Skeletal muscle cell (primary cell): ENCODE data around the gene DOK7.
A peak's percentile ranks its signal among the peaks of the same experiment; 100 is the strongest.

Source experiments
- DNase-seq: peaks from one replicate; pipeline ENCODE4 v3.0.0-alpha.2; 2010; ENCODE audit warnings: low read depth
- H3K4me3 ChIP-seq: 2 replicates; pipeline ENCODE4 v1.5.1; 2011; ENCODE audit warnings: low read depth, mild to moderate bottlenecking, control low read depth, low read length, moderate library complexity

Gene DOK7

DNA sequence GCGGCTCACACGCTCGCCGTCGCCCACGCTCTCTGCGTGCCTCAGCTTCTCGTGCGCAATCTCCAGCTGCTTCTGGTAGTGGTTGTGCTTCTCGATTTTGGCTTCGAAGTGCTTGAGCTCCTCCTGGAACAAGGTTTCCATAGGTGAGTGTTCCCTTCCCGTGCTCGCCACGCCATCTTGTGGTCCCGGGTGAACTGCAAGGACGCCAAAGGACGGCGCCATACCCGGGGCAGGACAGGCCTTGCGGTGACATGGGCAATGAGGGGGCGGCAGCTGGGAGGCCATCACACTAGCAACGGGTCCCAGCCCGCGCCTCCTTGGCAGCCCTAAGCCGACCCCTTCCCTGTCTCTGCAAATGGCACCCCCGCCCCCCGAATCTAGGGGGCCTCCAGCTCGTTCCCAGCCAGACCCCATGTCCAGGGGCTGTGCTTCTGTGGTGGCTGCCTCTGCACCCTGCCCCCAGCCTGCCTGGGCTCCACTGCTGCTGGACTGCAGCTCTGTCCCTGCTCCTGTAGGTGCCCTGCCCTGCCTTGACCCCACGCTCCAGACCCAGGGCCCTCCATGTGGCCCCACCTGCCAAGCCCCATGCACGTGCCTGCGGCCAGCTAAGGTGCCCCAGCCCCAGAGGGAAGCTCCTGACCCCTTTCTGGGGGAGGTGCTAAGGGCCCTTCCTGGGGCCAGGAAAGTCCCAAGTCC, 51.8 kb downstream of the DOK7 start:
- DNase-seq: no peak
- H3K4me3 ChIP-seq: no peak overlapping the region

DNA sequence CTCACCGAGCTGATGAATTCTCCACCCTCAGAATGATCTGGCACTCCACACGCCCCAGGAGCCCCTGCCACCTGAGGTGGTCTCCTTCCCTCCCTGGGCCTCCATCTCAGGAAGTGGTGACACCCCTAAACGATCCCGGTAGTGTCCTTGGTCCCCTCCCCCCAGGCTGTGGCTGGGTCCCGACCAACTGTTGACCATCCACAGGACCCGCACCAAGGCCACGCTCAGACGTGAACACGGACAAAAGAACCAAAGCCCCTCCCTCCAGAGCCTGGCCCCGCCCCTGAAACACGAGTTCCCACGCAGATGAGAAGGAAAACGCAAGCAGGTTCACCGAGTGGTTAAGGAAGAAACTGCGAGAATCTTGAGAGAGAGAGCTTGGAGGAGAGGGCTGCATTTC, 52.5 kb downstream of the DOK7 start:
- no peak for DNase-seq
- no peak overlapping the region for H3K4me3 ChIP-seq

DNA sequence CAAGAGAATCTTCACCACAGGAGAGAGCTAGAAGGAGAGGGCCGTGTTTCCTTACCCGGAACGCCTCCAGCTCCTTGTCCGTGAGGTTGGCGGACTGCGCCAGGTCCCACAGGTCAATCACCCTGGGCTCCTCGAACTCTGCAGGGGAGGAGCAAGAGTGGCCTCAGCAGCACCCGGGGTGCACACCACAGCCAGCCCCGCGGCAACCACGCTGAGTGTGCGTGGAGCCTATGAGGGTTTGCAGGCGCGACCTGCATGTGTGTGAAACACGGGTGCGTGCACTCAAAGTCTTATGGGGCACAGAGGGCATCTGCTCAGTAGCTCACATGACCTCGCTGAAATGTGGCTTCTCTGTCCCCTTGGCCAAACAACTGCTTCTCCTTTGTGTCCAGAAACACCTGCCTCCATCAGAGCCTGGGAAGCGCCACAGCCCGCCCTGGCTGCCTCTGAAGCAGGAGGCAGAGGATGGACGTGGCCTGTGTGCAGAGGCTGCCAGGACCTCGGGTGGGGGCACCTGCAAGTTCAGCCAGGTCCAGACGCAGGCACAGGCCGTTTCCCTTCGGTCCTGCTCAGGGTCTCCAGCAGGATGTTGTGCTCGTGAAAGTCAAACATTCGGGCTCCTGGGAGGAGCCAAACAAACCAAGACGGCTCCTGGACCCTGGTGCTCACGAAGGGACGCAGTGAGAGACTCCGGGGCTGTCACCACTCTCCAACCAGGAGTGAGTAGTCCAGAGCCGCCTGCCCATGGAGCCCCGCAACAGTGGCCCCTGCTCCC, 53.1 kb downstream of the DOK7 start:
- no peak for DNase-seq
- no peak overlapping the region for H3K4me3 ChIP-seq

DNA sequence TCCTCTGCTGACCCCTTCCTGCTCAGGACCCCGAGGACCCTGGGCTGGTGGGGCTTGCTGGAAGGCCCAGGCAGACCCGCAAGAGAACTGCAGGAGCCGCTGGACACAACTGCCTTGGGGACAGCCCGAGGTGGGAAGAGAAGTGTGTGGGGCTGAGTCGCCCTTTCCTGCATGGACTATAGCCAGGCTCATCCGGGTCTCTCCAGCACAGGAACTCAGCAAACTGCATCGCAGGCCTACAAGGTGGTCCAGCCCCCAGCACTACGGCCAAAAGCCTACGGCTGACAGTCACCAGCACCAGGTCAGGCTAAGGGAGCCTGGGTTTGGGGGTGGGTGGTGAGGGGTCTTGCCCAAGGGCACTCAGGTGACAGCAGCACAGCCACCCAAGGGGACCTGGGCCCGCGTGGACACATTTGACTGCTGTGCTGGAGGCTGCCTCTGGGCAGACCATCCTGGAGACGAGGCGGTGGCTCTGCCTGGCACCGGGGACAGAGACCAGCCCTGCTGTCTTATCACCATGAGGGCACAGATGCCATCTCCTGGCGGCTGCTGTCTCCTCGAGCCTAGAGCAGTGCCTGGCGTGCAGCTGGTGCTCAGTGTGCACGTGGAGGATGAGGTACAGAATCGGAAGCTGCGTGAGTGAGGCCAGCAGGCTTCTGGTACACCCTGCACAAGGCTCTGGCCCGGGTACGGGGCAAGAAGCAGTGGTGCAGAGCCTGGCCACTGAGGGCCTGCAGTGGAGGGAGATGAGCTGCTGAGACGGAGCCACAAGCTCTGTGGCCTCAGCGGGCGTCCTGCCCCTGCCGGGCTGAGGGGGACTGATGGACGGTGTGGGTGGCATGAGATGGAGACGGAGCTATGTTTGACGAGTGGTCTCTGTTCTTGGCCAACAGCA, 54.0 kb downstream of the DOK7 start:
- H3K4me3 ChIP-seq: no peak overlapping the region
- no peak for DNase-seq

DNA sequence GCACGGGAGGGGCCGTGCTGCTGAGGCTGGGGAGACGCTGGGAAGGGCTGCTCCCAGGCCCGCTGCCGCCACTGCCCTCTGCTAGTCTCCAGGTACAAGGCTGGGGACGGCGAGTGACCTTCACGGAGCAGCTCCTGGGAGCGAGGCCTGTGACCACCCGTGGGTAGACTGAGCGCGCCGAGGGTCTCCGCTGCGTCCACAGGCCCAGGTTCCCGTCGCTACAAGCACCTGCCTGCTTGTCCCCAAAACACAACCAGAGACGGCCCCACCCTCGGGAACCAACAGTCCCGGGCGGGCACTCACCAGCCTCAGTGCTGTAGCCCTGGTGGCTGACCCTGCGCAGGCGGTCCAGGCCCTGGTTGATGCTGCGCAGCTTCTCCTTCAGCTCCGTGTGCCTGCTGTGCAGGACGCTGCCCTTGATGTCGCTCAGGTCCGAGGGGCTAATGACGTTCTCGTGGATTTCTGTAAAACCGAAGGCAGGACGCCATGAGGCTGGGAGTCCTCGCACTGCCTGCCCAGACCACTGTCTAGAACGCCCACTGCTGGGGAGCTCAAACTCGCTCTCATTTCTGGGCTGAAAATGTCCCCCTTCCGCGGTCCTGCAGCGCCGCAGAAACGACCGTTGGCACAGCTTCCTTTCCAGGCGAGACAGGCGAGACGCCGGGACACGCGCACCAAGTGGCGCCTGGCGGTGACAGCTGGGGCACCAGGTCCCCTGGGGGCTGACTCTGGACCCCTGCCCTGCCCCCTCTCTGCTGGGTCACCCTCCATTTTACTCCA, 54.8 kb downstream of the DOK7 start:
- DNase-seq: no peak

DNA sequence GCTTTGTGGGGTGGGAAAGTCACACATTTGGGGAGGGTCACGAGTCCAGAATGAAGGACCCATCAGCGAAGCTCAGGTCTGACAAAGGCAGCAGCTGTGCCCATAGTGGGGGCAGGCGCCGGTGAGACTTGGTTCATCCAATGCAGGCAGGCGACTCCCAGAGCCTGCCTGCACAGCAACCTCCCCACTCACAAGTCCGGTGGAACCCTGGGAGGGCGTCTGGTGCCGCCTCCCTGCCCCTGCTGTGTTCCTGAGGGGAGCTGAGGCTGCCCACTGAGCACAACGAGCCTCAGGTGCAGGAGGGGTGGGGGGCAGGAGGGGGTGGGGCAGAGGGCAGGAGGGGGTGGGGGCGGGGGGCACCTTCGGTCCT, 55.4 kb downstream of the DOK7 start:
- DNase-seq: no peak
- no peak overlapping the region for H3K4me3 ChIP-seq

More for the DNA sequence above, 54.8 kb downstream of the DOK7 start:
- no peak overlapping the region for H3K4me3 ChIP-seq

DNA sequence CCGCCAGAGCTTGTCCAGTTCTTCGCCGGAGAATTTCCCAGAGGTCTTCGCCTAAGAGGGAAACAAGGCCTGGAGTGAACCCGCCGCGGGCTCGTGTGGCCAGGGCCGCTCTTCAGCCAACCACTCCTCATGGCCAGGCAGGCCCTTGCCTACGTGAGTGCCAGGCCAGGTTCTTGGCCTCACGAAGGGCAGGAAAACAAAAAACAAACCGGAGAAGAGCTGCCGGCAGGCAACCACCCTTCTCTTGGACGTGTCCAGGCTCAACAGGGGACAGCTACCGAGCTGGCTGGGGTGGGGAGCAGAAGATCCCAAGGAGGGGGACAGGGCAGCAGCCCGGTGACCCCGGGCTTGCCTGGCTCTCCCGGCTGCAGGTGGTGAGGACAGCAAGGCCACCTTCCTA, 55.8 kb downstream of the DOK7 start:
- no peak for DNase-seq
- no peak overlapping the region for H3K4me3 ChIP-seq

DNA sequence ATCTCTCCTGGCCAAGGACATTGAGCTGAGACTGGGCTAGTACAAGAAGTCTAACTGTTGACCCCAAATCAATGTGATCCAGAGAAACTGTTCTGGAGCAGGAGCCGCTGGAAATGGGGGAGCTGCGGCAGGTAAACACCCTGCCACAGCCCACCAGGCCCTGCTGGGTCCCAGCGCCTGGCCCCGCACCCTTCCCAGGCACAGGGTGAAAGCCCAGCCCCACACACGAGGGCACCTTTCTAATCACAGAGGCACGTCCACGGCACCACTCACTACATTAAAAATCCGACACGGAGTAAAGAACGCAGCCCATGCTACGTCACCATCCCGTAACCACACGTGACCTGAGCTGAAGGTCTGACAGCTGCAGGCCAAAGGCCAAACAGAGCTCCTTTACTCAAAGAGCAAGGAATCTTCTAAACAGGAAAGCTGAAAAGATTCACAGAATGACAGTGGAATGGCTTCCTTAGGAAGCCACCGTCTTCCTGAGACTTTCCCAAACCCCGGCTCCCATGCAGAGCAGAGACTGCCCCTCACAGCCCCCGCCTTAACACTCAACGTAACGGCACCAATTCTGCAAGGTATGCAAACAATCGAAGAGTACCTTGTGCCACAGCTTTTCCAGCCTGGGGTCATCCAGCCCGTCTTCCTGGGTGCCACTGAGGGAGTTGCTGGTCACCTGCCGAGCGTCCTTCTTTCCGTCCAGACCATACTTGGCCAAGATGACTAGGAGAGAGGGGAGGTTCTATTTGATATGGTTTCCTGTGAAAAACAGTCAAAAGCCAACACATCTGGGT, 56.6 kb downstream of the DOK7 start:
- H3K4me3 ChIP-seq: no peak overlapping the region
- DNase-seq: no peak

DNA sequence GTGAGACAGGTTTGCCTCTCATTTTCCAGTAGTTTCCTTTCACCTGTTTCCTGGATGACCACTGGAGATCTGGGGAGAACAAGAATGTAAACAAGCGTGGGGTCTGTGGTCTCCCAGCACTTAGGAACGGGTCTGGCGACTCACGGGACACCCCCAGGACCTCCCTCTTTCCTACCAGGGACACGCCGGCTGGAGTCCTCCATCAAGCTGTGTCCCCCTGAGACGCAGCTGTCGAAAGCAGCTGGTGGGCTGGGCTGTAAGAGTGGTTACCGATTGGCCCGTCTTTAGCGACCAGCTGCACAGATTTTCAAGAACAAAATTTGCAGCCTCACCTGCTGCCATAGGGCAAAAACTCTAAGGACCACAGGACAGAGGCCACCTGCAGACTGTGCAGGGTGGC, 57.2 kb downstream of the DOK7 start:
- no peak overlapping the region for H3K4me3 ChIP-seq
- peak; percentile 11 for DNase-seq

DNA sequence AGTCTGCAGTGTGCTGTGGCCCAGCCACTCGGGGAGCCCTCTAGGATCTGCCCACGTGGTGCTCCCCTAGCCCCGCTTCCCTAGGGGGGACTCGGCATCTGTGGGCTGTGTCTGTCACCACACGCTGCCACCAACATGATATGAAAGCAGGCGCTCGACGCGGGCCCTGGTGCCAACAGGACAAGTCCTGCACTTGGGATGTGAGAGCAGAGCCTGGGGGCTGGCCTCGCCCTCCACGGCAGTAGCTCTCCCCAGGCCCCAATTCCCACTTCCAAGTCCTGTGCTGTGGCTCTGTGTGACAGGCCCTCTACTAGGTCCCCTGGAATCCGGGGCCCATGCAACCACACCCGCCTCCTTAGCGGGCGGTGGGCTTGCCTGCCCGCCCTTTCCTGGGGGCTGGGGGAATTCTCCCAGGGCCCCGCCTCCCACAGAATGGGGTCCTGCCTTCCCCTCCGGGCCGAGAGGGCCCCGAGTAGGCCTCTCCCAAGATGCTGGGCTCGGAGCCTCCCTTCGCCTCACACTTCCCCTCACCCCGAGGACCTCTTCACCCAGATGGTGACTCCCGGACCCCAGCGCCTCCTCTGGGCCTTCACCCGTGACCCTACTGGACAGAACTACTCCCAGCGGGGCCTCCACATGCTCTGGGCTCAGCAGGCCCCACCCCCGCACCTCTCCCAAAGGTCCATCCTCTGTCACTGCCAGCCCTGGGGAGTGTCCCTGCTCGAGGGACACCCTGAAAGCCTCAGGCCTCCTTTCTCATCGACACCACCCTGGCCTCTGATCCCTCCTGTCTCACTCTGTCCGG, 57.9 kb downstream of the DOK7 start:
- DNase-seq: no peak
- H3K4me3 ChIP-seq: no peak overlapping the region

DNA sequence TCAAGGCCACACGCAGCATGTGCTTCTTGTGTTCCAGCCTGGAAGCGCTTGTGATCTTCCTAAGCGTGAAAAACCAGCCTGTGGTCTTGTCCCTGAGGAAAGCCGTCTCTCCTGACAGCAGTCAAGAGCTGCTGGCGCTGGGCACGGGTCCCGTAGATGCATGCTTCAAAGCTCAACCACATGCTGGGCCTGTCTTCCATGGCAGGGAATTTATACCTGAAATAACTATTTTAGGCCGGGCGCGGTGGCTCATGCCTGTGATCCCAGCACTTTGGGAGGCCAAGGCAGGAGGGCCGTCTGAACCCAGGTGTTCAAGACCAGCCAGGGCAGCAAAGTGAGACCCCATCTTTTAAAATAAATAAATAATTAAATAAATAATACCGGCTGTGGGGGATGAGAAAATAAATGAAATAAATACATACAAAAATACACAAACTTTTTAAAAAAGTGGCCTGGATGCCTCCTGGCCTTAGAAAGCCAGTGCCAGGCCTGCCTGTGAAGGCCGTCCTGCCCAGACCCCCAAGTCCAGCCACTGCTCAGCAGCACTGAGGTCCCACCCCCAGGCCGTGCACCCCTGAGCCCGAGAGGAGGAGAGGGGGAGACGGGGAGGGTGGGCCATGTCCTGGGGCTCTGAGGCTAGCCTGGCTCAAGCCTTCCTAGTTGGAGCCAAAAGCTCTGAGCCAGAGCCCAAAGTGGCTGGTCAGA, 58.7 kb downstream of the DOK7 start:
- no peak for DNase-seq
- no peak overlapping the region for H3K4me3 ChIP-seq

DNA sequence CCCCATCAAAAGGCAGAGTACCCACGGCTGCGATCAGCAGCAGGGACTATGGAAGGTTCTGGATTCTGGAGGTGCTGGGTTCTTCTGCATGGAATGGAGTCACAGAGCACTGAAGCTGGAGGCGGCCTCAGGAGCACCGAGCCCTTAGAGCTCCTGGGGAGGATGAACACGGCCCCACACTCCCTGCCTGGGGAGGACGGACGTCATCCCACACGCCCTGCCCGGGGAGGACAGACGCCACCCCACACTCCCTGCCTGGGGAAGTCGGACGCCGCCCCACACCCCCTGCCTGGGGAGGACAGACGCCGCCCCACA, 59.2 kb downstream of the DOK7 start:
- DNase-seq: no peak
- no peak overlapping the region for H3K4me3 ChIP-seq

DNA sequence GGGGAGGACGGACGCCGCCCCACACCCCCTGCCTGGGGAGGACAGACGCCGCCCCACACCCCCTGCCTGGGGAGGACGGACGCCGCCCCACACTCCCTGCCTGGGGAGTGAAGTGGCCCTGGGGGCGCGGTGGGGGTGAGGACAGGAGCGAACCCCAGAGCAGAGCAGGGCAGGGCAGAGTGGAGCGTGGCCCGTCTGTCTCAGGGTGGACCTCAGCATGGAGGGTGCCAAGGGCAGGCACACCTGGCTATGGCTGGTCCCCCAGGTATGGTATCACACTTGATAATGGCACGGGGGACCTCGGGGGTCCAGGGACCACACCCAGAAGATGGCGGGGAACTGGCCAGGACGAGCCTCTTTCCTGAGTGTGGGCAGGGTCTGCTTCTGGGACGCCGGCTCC, 59.5 kb downstream of the DOK7 start:
- DNase-seq: no peak
- H3K4me3 ChIP-seq: no peak overlapping the region

DNA sequence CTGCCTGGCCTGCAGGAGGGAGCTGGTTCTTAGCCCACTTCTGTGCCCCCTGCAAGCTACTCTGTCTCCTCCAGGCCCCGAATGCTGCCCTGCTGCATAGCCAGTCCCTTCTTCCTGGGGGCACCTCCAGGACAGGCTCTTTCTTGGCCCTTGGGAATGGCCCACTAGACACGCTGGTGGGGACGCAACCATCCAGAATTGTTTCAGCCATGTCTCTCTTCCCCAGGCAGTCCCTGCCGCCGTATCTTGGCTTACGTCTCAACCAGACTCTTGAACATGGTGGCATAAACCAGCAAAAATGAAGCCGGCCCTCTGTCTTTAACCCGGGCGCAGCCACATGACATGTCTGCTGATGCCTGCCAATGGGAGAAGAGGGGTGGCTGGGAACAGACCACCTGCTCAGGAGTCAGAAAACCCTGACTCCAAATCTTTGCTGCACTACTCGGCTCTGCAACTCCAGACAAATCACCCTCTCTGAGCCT, 60.1 kb downstream of the DOK7 start:
- DNase-seq: no peak
- H3K4me3 ChIP-seq: no peak overlapping the region

DNA sequence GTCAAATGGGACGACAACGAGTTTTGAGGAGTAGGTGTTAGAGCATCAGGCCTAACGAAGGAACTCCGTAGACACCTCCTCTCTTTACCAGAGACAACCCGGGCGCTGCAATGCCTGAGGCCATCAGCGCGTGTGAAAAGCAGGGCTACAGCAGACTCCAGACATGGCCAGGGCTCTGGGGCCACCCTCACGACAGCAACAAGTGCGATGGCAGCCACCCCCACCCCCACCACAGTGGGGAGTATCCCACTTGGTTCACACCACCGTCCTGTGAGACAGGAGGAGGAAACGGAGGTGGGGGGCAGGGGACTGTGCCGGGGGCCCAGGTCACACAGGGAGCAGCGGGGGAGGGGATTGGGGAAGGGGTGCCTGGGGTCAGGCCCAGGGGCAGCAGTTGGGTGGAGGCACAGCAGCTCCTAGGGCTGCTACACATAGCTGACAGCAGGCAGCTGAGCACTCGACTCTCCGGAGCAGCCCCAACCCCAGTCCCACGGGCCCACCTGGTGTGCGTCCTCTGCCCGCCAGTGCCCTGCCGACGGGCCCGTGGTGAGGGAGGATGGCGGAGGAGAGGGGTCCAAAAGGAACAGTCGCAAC, 60.6 kb downstream of the DOK7 start:
- no peak for DNase-seq
- H3K4me3 ChIP-seq: no peak overlapping the region

DNA sequence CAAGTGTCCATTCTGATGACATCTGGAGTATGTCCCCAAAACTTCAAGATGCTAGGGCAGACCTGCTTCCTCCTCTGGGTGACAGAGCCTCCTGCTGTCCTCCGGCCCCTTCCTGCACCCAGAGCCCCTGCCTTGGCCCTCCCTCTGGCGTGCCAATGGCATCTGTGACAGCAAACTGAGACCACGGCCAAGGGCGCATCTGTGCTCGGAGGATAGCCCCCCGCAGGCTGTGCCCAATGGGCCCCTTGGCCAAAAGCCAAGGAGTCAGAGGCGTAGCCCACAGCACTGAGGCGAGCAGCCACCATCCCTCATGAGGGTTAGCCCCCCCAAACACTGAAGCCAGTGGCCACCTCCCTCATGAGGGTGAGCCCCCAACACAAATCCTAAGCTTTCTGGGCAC, 61.2 kb downstream of the DOK7 start:
- DNase-seq: no peak
- no peak overlapping the region for H3K4me3 ChIP-seq

DNA sequence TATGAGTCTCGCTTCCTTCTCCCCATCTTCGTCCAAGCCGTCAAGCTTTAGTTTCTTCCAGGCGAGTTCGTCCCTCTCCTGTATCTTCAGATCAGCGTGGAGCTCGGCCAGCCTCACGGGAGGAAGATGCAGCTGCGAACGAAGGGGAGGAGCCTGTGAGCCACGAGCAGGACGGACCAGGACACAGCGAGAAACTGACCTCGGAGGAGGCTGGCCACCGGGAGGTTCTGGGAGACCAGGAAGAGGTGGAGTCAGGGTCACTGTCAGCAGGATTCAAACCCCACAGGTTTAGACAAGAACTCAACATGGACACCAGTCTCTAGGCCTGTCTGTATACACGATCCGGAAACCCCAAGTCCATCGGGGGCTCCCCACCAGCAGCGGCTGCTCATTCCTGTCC, 61.8 kb downstream of the DOK7 start:
- H3K4me3 ChIP-seq: no peak overlapping the region
- DNase-seq: no peak
